Activated CD8-positive, alpha-beta T cell treated with anti-CD3 and anti-CD28 coated beads for 36 hours (primary cell): ENCODE data around the gene TCF7L1. TPM values are rescaled to one million over a fixed set of nuclear protein-coding genes. Genes with fewer than 3 reads are reported as not detected.

Experiments used
- ATAC-seq: fragments of 200-7000 bp; cut with Tn5 transposase; one replicate; pipeline ENCODE4 v1.10.0; 2021; ENCODE audit warnings: mild to moderate bottlenecking, moderate library complexity
- CTCF ChIA-PET: fragments of 350-600 bp; sonication (Branson Sonifier 250); formaldehyde crosslinking; loops from one replicate; lab custom pipeline; 2021; ENCODE audit warnings: antibody characterized with exemption; lab: Charles Lee
- POLR2A ChIA-PET: fragments of 350-600 bp; sonication (Branson Sonifier 250); formaldehyde crosslinking; loops from one replicate; lab custom pipeline; 2021; ENCODE audit warnings: antibody characterized with exemption; lab: Charles Lee
- DNase-seq: peaks from one replicate; pipeline ENCODE4 v3.0.0-alpha.2; 2020
- H3K27ac Mint-ChIP-seq: one replicate; pipeline ENCODE4 v1.8.0; 2021; ENCODE audit warnings: mild to moderate bottlenecking, mixed read lengths
- H3K27me3 Mint-ChIP-seq: one replicate; pipeline ENCODE4 v1.8.0; 2021; ENCODE audit warnings: mixed read lengths
- H3K36me3 Mint-ChIP-seq: one replicate; pipeline ENCODE4 v1.8.0; 2021; ENCODE audit warnings: low read depth, mixed read lengths
- H3K4me1 Mint-ChIP-seq: one replicate; pipeline ENCODE4 v1.8.0; 2021; ENCODE audit warnings: low read depth, mixed read lengths
- H3K4me3 Mint-ChIP-seq: one replicate; pipeline ENCODE4 v1.8.0; 2021; ENCODE audit warnings: mild to moderate bottlenecking, moderate library complexity, mixed read lengths
- H3K9me3 Mint-ChIP-seq: one replicate; pipeline ENCODE4 v1.8.0; 2021; ENCODE audit warnings: mixed read lengths
- intact Hi-C: fragments of 100-400 bp; cut with micrococcal nuclease; formaldehyde crosslinking; loops from one replicate; pipeline ENCODE4 v1.10.0; 2022
- total RNA-seq, 2 experiments: library from RNA; stranded (reverse); gene quantifications; one replicate each; pipeline ENCODE4 v1.2.3, GENCODE V29; 2021
- TF ChIP-seq, protein P1 (sequence below): fragments of 200-600 bp; IDR thresholded peaks from one replicate; pipeline ENCODE4 v1.8.0; 2022; ENCODE audit warnings: antibody characterized with exemption, mild to moderate bottlenecking

TCF7L1 gene
- total RNA-seq, 2 experiments from 2014 or later, result not detected

GRCh38 chr2:85170938-85171475 is 37.8 kb downstream of the TCF7L1 start:
- DNase-seq (no peak), ATAC-seq (no peak)
- no peaks in the 10 kb centered on the region for H3K36me3 Mint-ChIP-seq
- no peak overlapping the region for H3K27ac Mint-ChIP-seq
- H3K4me3 Mint-ChIP-seq, result no peak overlapping the region
- H3K4me1 Mint-ChIP-seq, result no peaks in the 10 kb centered on the region
- H3K27me3 Mint-ChIP-seq, result peaks cover 2% of the 10 kb centered on the region
- intact Hi-C loops, result no loop called here
- ChIA-PET POLR2A (no interaction called here), CTCF (interaction anchor here (1.0 to 1.7 kb wide), 3 partner anchors 10 to 16 kb away, joined by 3 to 8 read pairs (median 3); no protein-coding TSS in a partner anchor)
- TF ChIP-seq, protein P1, sequence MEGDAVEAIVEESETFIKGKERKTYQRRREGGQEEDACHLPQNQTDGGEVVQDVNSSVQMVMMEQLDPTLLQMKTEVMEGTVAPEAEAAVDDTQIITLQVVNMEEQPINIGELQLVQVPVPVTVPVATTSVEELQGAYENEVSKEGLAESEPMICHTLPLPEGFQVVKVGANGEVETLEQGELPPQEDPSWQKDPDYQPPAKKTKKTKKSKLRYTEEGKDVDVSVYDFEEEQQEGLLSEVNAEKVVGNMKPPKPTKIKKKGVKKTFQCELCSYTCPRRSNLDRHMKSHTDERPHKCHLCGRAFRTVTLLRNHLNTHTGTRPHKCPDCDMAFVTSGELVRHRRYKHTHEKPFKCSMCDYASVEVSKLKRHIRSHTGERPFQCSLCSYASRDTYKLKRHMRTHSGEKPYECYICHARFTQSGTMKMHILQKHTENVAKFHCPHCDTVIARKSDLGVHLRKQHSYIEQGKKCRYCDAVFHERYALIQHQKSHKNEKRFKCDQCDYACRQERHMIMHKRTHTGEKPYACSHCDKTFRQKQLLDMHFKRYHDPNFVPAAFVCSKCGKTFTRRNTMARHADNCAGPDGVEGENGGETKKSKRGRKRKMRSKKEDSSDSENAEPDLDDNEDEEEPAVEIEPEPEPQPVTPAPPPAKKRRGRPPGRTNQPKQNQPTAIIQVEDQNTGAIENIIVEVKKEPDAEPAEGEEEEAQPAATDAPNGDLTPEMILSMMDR, result no peak
- no peaks in the 10 kb centered on the region for H3K9me3 Mint-ChIP-seq

DNA sequence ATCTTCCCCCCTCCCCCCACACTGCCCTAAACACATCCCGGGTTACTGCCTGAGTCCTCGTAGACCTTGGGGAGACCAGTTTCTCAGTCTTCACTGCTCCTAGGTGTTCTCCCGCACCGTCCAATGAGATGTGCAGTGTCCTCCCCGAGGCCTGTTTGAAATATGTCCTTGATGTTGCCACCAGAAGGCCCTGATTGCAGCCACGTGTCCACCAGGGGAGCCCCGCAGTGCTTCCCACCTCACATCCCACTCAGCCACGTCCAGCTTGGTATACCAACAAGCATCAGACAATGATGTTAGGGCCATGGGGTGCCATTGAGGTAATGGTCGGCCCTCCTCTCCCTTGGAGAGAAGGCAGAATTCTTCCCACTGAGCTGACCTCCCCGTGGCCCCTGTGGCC is 38.7 kb downstream of the TCF7L1 start:
- ChIA-PET CTCF (interaction anchor here (1.7 kb wide), 1 partner anchor 9 kb away, joined by 8 read pairs; no protein-coding TSS in a partner anchor), POLR2A (no interaction called here)
- H3K27me3 Mint-ChIP-seq, result peaks cover 2% of the 10 kb centered on the region
- H3K36me3 Mint-ChIP-seq, result no peaks in the 10 kb centered on the region
- H3K4me1 Mint-ChIP-seq, result no peaks in the 10 kb centered on the region
- DNase-seq (no peak), ATAC-seq (no peak)
- TF ChIP-seq, protein P1, result no peak
- no peak overlapping the region for H3K4me3 Mint-ChIP-seq
- H3K9me3 Mint-ChIP-seq, result no peaks in the 10 kb centered on the region
- intact Hi-C loops, result no loop called here
- H3K27ac Mint-ChIP-seq, result no peak overlapping the region

- ChIA-PET POLR2A (no interaction called here), CTCF (no interaction called here)
- ATAC-seq (no peak), DNase-seq (no peak)
- Mint-ChIP-seq H3K4me1 (no peaks in the 10 kb centered on the region), H3K36me3 (no peaks in the 10 kb centered on the region), H3K9me3 (no peaks in the 10 kb centered on the region), H3K4me3 (no peak overlapping the region), H3K27ac (no peak overlapping the region), H3K27me3 (no peaks in the 10 kb centered on the region)
- TF ChIP-seq, protein P1, result no peak
- intact Hi-C loops, result no loop called here
Measured at GRCh38 chr2:85173909-85174308, 40.7 kb downstream of the TCF7L1 start.

GRCh38 chr2:85174943-85175342 is 41.8 kb downstream of the TCF7L1 start:
- no peak overlapping the region for H3K27ac Mint-ChIP-seq
- H3K4me3 Mint-ChIP-seq, result no peak overlapping the region
- intact Hi-C loops, result no loop called here
- ChIA-PET POLR2A (interaction anchor here (0.6 kb wide), 1 partner anchor 343 kb away, joined by 3 read pairs; no protein-coding TSS in a partner anchor), CTCF (no interaction called here)
- DNase-seq, result no peak
- TF ChIP-seq, protein P1, result no peak
- no peaks in the 10 kb centered on the region for H3K9me3 Mint-ChIP-seq
- H3K4me1 Mint-ChIP-seq, result no peaks in the 10 kb centered on the region
- no peaks in the 10 kb centered on the region for H3K36me3 Mint-ChIP-seq
- H3K27me3 Mint-ChIP-seq, result no peaks in the 10 kb centered on the region
- ATAC-seq, result no peak

DNA sequence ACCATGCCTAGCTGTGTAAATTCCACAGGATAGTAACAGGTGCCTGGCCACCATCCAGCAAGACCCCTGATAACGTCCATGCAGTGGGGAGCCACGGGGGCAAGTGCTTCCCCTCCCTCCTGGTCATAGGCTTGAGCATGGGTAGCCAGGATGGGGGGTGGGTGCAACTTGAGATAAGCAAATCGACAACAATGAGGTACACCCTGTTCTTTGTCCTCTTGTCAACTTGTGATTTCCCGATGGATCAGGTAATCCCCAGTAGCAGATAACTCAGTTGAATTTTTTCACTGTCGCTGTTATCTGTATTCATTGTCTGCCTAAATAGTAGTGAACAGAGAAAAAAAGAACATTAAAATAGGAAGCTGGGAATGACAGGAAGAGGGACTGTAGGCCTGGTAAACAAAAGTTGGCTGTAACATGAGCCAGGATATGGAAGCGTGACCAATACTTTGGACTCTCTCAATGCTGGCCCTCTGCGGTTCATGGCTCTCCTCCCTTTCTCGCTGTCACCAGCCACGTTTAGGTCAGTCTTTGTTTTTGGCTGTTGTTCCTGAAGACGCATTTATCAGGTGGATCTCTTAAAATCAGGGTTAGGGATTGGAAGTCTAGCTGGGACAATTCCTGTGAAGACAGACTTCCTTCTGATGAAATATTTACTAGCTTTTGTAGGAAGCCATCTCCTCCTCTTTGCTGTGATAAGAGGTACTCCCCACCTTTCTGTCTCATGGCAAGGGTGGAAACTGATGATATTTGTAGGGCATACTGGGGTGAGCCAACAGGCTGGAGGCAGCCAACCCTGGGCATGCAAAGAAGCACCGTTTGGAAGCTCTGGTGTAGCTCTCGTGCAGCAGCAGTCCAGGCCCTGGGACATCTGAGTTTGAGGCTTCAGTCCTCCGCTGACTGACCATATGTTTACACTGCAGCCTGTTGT is 42.4 kb downstream of the TCF7L1 start:
- DNase-seq, result no peak
- TF ChIP-seq, protein P1, result no peak
- Mint-ChIP-seq H3K4me3 (no peak overlapping the region), H3K4me1 (no peaks in the 10 kb centered on the region), H3K9me3 (no peaks in the 10 kb centered on the region), H3K27ac (no peak overlapping the region), H3K27me3 (no peaks in the 10 kb centered on the region), H3K36me3 (no peaks in the 10 kb centered on the region)
- POLR2A ChIA-PET, result no interaction called here
- CTCF ChIA-PET, result interaction anchor here (1.1 to 1.4 kb wide), 2 partner anchors 8 to 125 kb away, joined by 3 read pairs; no protein-coding TSS in a partner anchor
- intact Hi-C loops, result no loop called here
- no peak for ATAC-seq
